Endodermal cell (in vitro differentiated cells): ENCODE results near the gene SORCS1. TPM values are rescaled to one million over a fixed set of nuclear protein-coding genes. Genes with fewer than 3 reads are reported as not detected.
A peak's percentile ranks its signal among the peaks of the same experiment; 100 is the strongest.

Experiments
- DNase-seq: peaks from one replicate; pipeline ENCODE4 v3.0.0-alpha.2; 2017
- H3K27ac ChIP-seq: 2 replicates; pipeline ENCODE4 v1.5.1; 2013; ENCODE audit warnings: mild to moderate bottlenecking, low read depth, low read length, moderate library complexity
- H3K27me3 ChIP-seq: 2 replicates; pipeline ENCODE4 v1.6.1; 2013; ENCODE audit warnings: mild to moderate bottlenecking, low read length, moderate library complexity; ENCODE audit not compliant: insufficient read depth, control insufficient read depth, poor library complexity, severe bottlenecking
- H3K36me3 ChIP-seq: 2 replicates; pipeline ENCODE4 v1.7.0; 2013; ENCODE audit warnings: mild to moderate bottlenecking, low read length, moderate library complexity; ENCODE audit not compliant: control insufficient read depth, insufficient read depth
- H3K4me1 ChIP-seq: one replicate; pipeline ENCODE4 v1.7.0; 2013; ENCODE audit warnings: low read length; ENCODE audit not compliant: control insufficient read depth, insufficient read depth
- H3K4me3 ChIP-seq: 2 replicates; pipeline ENCODE4 v1.5.1; 2013; ENCODE audit warnings: mild to moderate bottlenecking, low read length, moderate library complexity
- H3K9ac ChIP-seq: 2 replicates; pipeline ENCODE4 v1.6.1; 2013; ENCODE audit warnings: mild to moderate bottlenecking, low read length, moderate library complexity; ENCODE audit not compliant: poor library complexity, severe bottlenecking; ENCODE audit errors: extremely low read depth
- H3K9me3 ChIP-seq: 2 replicates; pipeline ENCODE4 v1.6.1; 2013; ENCODE audit warnings: mild to moderate bottlenecking, low read length, moderate library complexity; ENCODE audit not compliant: control insufficient read depth
- H3K27ac Mint-ChIP-seq: 2 replicates; pipeline ENCODE4 v1.8.0; 2020; ENCODE audit warnings: mixed read lengths
- H3K27me3 Mint-ChIP-seq: 2 replicates; pipeline ENCODE4 v1.8.0; 2021; ENCODE audit warnings: mild to moderate bottlenecking, mixed read lengths; ENCODE audit not compliant: insufficient read depth
- H3K36me3 Mint-ChIP-seq: 2 replicates; pipeline ENCODE4 v1.8.0; 2020; ENCODE audit warnings: low read depth, mixed read lengths
- H3K4me1 Mint-ChIP-seq: 2 replicates; pipeline ENCODE4 v1.8.0; 2020; ENCODE audit warnings: mixed read lengths
- H3K4me3 Mint-ChIP-seq: 2 replicates; pipeline ENCODE4 v1.8.0; 2020; ENCODE audit warnings: mild to moderate bottlenecking, moderate library complexity, mixed read lengths
- H3K9me3 Mint-ChIP-seq: 2 replicates; pipeline ENCODE4 v1.8.0; 2020; ENCODE audit warnings: mild to moderate bottlenecking, mixed read lengths
- WGBS, 2 experiments: methylation state at CpG; one replicate each; pipeline versions ENCODE4 v1.1.5 to v1.1.7; 2013; ENCODE audit warnings: missing lambda C conversion rate in 2 of 2, mixed read lengths in 1 of 2; ENCODE audit not compliant: insufficient coverage in 1 of 2, insufficient read length in 1 of 2; 5-methylcytosine and 5-hydroxymethylcytosine counted together
- total RNA-seq, 2 donors: library from RNA; stranded (reverse); fragmentation: NEBNext Ultra II Directional in 1 of 2; extraction: Animal tissue kit (Norgen Biotek cat#: 25700) in 1 of 2; gene quantifications; 2 replicates in 1 of 2; 3 replicates in 1 of 2; pipeline ENCODE4 v1.2.1, GENCODE V29; 2021
- TF ChIP-seq, protein P1 (sequence below): fragments of 200-600 bp; sonication (generic); conservative IDR thresholded peaks from 2 replicates; pipeline ENCODE4 v1.5.0; 2021; ENCODE audit warnings: antibody characterized with exemption, mild to moderate bottlenecking

SORCS1 gene
- total RNA-seq, 2 donors from 2014 or later, result 57.4 to 79.6 TPM

GRCh38 chr10:107166403-107166802 is 1.9 kb upstream of the SORCS1 start:
- TF ChIP-seq, protein P1, sequence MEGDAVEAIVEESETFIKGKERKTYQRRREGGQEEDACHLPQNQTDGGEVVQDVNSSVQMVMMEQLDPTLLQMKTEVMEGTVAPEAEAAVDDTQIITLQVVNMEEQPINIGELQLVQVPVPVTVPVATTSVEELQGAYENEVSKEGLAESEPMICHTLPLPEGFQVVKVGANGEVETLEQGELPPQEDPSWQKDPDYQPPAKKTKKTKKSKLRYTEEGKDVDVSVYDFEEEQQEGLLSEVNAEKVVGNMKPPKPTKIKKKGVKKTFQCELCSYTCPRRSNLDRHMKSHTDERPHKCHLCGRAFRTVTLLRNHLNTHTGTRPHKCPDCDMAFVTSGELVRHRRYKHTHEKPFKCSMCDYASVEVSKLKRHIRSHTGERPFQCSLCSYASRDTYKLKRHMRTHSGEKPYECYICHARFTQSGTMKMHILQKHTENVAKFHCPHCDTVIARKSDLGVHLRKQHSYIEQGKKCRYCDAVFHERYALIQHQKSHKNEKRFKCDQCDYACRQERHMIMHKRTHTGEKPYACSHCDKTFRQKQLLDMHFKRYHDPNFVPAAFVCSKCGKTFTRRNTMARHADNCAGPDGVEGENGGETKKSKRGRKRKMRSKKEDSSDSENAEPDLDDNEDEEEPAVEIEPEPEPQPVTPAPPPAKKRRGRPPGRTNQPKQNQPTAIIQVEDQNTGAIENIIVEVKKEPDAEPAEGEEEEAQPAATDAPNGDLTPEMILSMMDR, result peak; percentile 71
- no peaks in the 10 kb centered on the region for H3K9me3 ChIP-seq
- Mint-ChIP-seq H3K9me3 (no peaks in the 10 kb centered on the region), H3K27me3 (peaks cover 36% of the 10 kb centered on the region), H3K4me3 (no peak overlapping the region), H3K27ac (no peak overlapping the region), H3K36me3 (no peaks in the 10 kb centered on the region), H3K4me1 (peaks cover 29% of the 10 kb centered on the region)
- H3K4me3 ChIP-seq, result no peak overlapping the region
- 47% methylated on average over 2 of the region's 2 CpGs; no CpG with 5 or more reads in 1 of the 2 experiments for WGBS, 2 experiments
- DNase-seq, result peak; percentile 57
- no peaks in the 10 kb centered on the region for H3K36me3 ChIP-seq
- H3K4me1 ChIP-seq, result peaks cover 5% of the 10 kb centered on the region
- no peak overlapping the region for H3K27ac ChIP-seq
- H3K9ac ChIP-seq, result no peak overlapping the region
- H3K27me3 ChIP-seq, result no peaks in the 10 kb centered on the region

- peak overlapping the region; percentile 89 for H3K4me3 ChIP-seq
- no peaks in the 10 kb centered on the region for H3K27me3 ChIP-seq
- TF ChIP-seq, protein P1, result no peak
- Mint-ChIP-seq H3K9me3 (no peaks in the 10 kb centered on the region), H3K27me3 (peaks cover 36% of the 10 kb centered on the region), H3K27ac (peak overlapping the region; percentile 53), H3K36me3 (no peaks in the 10 kb centered on the region), H3K4me3 (peak overlapping the region; percentile 88), H3K4me1 (peaks cover 39% of the 10 kb centered on the region)
- WGBS, 2 experiments, result 0% methylated on average over 12 of the region's 14 CpGs; no CpG with 5 or more reads in 1 of the 2 experiments
- H3K9ac ChIP-seq, result peak overlapping the region; percentile 47
- peaks cover 12% of the 10 kb centered on the region for H3K36me3 ChIP-seq
- H3K9me3 ChIP-seq, result no peaks in the 10 kb centered on the region
- peaks cover 5% of the 10 kb centered on the region for H3K4me1 ChIP-seq
- peak; percentile 64 for DNase-seq
- H3K27ac ChIP-seq, result no peak overlapping the region
Observed at GRCh38 chr10:107164992-107165391, 486 bp upstream of the SORCS1 start.

- DNase-seq, result peak; percentile 63
- no peaks in the 10 kb centered on the region for H3K9me3 Mint-ChIP-seq
- Histone ChIP-seq H3K9ac (peak overlapping the region; percentile 56), H3K36me3 (peaks cover 24% of the 10 kb centered on the region), H3K27ac (no peak overlapping the region), H3K27me3 (no peaks in the 10 kb centered on the region), H3K4me1 (no peaks in the 10 kb centered on the region), H3K9me3 (no peaks in the 10 kb centered on the region), H3K4me3 (peak overlapping the region; percentile 96)
- H3K27ac Mint-ChIP-seq, result no peak overlapping the region
- H3K4me1 Mint-ChIP-seq, result peaks cover 40% of the 10 kb centered on the region
- H3K36me3 Mint-ChIP-seq, result no peaks in the 10 kb centered on the region
- 20 to 41% methylated on average over 4 to 6 of the region's 7 CpGs for WGBS, 2 experiments
- TF ChIP-seq, protein P1, result peak; percentile 24
- peaks cover 36% of the 10 kb centered on the region for H3K27me3 Mint-ChIP-seq
- H3K4me3 Mint-ChIP-seq, result peak overlapping the region; percentile 88
Observed at GRCh38 chr10:107163076-107163855, 1.2 kb downstream of the SORCS1 start.
